SW480 (cell line): Measurements from ENCODE around the gene RPS6KA3.
A peak's percentile ranks its signal among the peaks of the same experiment; 100 is the strongest.
"Not testable (repeated sequence)": the region's sequence is repeated elsewhere in the genome, so short reads cannot be mapped to it uniquely, and the experiment has no call there.

ENCODE experiments used
- DNase-seq: peaks from one replicate; pipeline ENCODE4 v3.0.0-alpha.2; 2016; ENCODE audit warnings: low spot score

The RPS6KA3 gene

GRCh38 chrX:20265221-20265725 lies 1.4 kb downstream of the RPS6KA3 start:
- DNase-seq = peak; percentile 74

GRCh38 chrX:20263474-20263873 lies 3.2 kb downstream of the RPS6KA3 start:
- no peak for DNase-seq

- no peak for DNase-seq
Observed at GRCh38 chrX:20260885-20261284, 5.8 kb downstream of the RPS6KA3 start.

- DNase-seq = no peak
Observed at GRCh38 chrX:20254712-20255299, 11.9 kb downstream of the RPS6KA3 start.

GRCh38 chrX:20253232-20253543 lies 13.5 kb downstream of the RPS6KA3 start:
- no peak for DNase-seq

- no peak for DNase-seq
Observed at GRCh38 chrX:20252381-20253231, 14.1 kb downstream of the RPS6KA3 start.

- no peak for DNase-seq
Observed at GRCh38 chrX:20251691-20252090, 15.0 kb downstream of the RPS6KA3 start.

- not testable (repeated sequence) for DNase-seq
Observed at GRCh38 chrX:20250146-20250545, 16.6 kb downstream of the RPS6KA3 start.

- no peak for DNase-seq
Observed at GRCh38 chrX:20248592-20249192, 18.0 kb downstream of the RPS6KA3 start.

GRCh38 chrX:20244931-20245330 lies 21.8 kb downstream of the RPS6KA3 start:
- no peak for DNase-seq

- DNase-seq = no peak
Observed at GRCh38 chrX:20240201-20240600, 26.5 kb downstream of the RPS6KA3 start.

- DNase-seq = no peak
Observed at GRCh38 chrX:20237864-20238263, 28.8 kb downstream of the RPS6KA3 start.

- DNase-seq = no peak
Observed at GRCh38 chrX:20235755-20236154, 31.0 kb downstream of the RPS6KA3 start.

- no peak for DNase-seq
Observed at GRCh38 chrX:20233336-20233735, 33.4 kb downstream of the RPS6KA3 start.

GRCh38 chrX:20231598-20231997 lies 35.1 kb downstream of the RPS6KA3 start:
- no peak for DNase-seq

- DNase-seq = no peak
Observed at GRCh38 chrX:20230406-20230805, 36.3 kb downstream of the RPS6KA3 start.

GRCh38 chrX:20229155-20229554 lies 37.6 kb downstream of the RPS6KA3 start:
- no peak for DNase-seq

- no peak for DNase-seq
Observed at GRCh38 chrX:20228245-20228644, 38.5 kb downstream of the RPS6KA3 start.

GRCh38 chrX:20227116-20227515 lies 39.6 kb downstream of the RPS6KA3 start:
- DNase-seq = no peak

- DNase-seq = no peak
Observed at GRCh38 chrX:20225488-20225833, 41.2 kb downstream of the RPS6KA3 start.

GRCh38 chrX:20224814-20225487 lies 41.8 kb downstream of the RPS6KA3 start:
- no peak for DNase-seq

- no peak for DNase-seq
Observed at GRCh38 chrX:20221902-20222301, 44.8 kb downstream of the RPS6KA3 start.
